Smooth muscle cell (in vitro differentiated cells): ENCODE results near the gene DCUN1D1. TPM values are rescaled to one million over a fixed set of nuclear protein-coding genes. Genes with fewer than 3 reads are reported as not detected.

Experiments used
- DNase-seq: peaks from one replicate; lab custom pipeline; 2025; ENCODE audit not compliant: unreplicated experiment; lab: John Stamatoyannopoulos, UW
- H2AFZ ChIP-seq: fragments of 200-600 bp; sonication (generic); 2 replicates; pipeline ENCODE4 v1.6.0; 2016; ENCODE audit warnings: antibody characterized with exemption, low read depth, mild to moderate bottlenecking
- H3F3A ChIP-seq: fragments of 200-600 bp; sonication (generic); 2 replicates; pipeline ENCODE4 v1.6.0; 2017; ENCODE audit warnings: antibody characterized with exemption, low read depth
- H3K27ac ChIP-seq: fragments of 200-600 bp; sonication (generic); 2 replicates; pipeline ENCODE4 v1.5.1; 2016; ENCODE audit warnings: low read depth, mild to moderate bottlenecking
- H3K27me3 ChIP-seq: fragments of 200-600 bp; sonication (generic); 2 replicates; pipeline ENCODE4 v1.6.1; 2016; ENCODE audit warnings: low read depth, mild to moderate bottlenecking
- H3K36me3 ChIP-seq: fragments of 200-600 bp; sonication (generic); 2 replicates; pipeline ENCODE4 v1.5.1; 2016; ENCODE audit warnings: low read depth
- H3K4me1 ChIP-seq: fragments of 200-600 bp; sonication (generic); 2 replicates; pipeline ENCODE4 v1.5.1; 2016; ENCODE audit warnings: low read depth
- H3K4me2 ChIP-seq: fragments of 200-600 bp; sonication (generic); 2 replicates; pipeline ENCODE4 v1.6.0; 2016; ENCODE audit warnings: mild to moderate bottlenecking
- H3K4me3 ChIP-seq: fragments of 200-600 bp; sonication (generic); 2 replicates; pipeline ENCODE4 v1.5.1; 2016; ENCODE audit warnings: mild to moderate bottlenecking
- H3K79me2 ChIP-seq: fragments of 200-600 bp; sonication (generic); 2 replicates; pipeline ENCODE4 v1.6.0; 2016; ENCODE audit warnings: low read depth, mild to moderate bottlenecking
- H3K9ac ChIP-seq: fragments of 200-600 bp; sonication (generic); 2 replicates; pipeline ENCODE4 v1.6.0; 2016; ENCODE audit warnings: low read depth
- H3K9me3 ChIP-seq: fragments of 200-600 bp; sonication (generic); replicated peaks from 2 replicates; pipeline ENCODE4 v1.5.1; 2016; ENCODE audit warnings: low read depth
- H4K20me1 ChIP-seq: fragments of 200-600 bp; sonication (generic); 2 replicates; pipeline ENCODE4 v1.6.0; 2016; ENCODE audit warnings: low read depth
- WGBS: methylation state at CpG from one replicate; pipeline ENCODE4 v1.1.7; 2016; ENCODE audit warnings: low lambda C conversion rate; 5-methylcytosine and 5-hydroxymethylcytosine counted together
- polyA plus RNA-seq: library from polyadenylated mRNA; unstranded; fragments of >200 nt; fragmentation: Nextera tagmentation; extraction: Ambion mirVana; gene quantifications from 2 replicates; pipeline ENCODE4 v1.2.1, GENCODE V29; 2016
- total RNA-seq: library from RNA; depleted of rRNA; stranded (reverse); fragments of >200 nt; gene quantifications from 2 replicates; pipeline ENCODE4 v1.2.3, GENCODE V29; 2014
- TF ChIP-seq, protein P1 (sequence below): fragments of 200-600 bp; sonication (generic); IDR thresholded peaks from 2 replicates; pipeline ENCODE4 v1.5.1; 2017; ENCODE audit warnings: borderline replicate concordance, mild to moderate bottlenecking, antibody characterized with exemption; ENCODE audit not compliant: insufficient read depth, poor library complexity, severe bottlenecking

Gene DCUN1D1
- total and polyA plus RNA-seq, 2 experiments from 2014 or later = 14.4 to 25.7 TPM

DNA sequence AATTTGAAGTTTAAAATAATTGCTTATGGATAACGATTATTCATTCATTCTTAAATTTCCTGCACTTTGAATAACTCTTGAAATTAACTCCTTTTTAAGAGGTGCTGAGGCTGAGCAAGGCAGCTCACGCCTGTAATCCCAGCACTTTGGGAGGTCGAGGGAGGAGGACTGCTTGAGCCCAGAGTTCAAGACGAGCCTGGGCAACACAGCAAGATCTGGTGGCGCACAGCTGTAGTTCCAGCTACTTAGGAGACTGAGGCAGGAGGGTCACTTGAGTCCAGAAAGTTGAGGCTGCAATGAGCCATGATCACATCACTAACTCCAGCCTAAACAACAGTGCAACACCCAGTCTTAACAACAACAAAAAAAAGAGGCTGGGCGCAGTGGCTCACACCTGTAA is 8.0 kb downstream of the DCUN1D1 start:
- no peaks in the 10 kb centered on the region for H3K36me3 ChIP-seq
- WGBS = 97% methylated on average over 6 of the region's 6 CpGs
- H3F3A ChIP-seq = no peaks in the 10 kb centered on the region
- H3K79me2 ChIP-seq = peaks cover 99% of the 10 kb centered on the region
- H3K4me1 ChIP-seq = no peaks in the 10 kb centered on the region
- no peak overlapping the region for H3K4me3 ChIP-seq
- no peak overlapping the region for H3K9ac ChIP-seq
- no peak overlapping the region for H2AFZ ChIP-seq
- no peaks in the 10 kb centered on the region for H3K9me3 ChIP-seq
- TF ChIP-seq, protein P1, sequence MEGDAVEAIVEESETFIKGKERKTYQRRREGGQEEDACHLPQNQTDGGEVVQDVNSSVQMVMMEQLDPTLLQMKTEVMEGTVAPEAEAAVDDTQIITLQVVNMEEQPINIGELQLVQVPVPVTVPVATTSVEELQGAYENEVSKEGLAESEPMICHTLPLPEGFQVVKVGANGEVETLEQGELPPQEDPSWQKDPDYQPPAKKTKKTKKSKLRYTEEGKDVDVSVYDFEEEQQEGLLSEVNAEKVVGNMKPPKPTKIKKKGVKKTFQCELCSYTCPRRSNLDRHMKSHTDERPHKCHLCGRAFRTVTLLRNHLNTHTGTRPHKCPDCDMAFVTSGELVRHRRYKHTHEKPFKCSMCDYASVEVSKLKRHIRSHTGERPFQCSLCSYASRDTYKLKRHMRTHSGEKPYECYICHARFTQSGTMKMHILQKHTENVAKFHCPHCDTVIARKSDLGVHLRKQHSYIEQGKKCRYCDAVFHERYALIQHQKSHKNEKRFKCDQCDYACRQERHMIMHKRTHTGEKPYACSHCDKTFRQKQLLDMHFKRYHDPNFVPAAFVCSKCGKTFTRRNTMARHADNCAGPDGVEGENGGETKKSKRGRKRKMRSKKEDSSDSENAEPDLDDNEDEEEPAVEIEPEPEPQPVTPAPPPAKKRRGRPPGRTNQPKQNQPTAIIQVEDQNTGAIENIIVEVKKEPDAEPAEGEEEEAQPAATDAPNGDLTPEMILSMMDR = no peak
- H3K27me3 ChIP-seq = no peaks in the 10 kb centered on the region
- no peak overlapping the region for H3K27ac ChIP-seq
- no peak overlapping the region for H3K4me2 ChIP-seq
- peaks cover 91% of the 10 kb centered on the region for H4K20me1 ChIP-seq
- no peak for DNase-seq

DNA sequence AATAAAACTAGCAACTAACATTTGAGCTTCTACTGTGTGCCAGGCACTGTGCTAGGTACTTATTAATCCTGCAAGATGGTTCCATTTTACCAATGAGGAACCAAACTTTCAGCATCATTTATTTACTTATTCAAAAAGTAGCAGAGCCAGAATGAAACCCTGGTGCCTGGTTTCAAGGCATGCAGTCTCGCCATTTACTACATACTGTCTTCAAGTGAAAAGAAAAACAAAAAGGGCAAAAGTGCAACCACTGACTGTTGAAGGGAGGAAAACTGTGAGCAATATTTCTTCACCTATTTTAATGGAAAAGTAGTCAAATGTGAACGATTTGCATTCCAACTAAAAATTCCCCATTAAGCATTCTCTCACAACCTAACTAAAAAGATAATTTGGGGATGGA is 8.7 kb downstream of the DCUN1D1 start:
- Histone ChIP-seq H2AFZ (no peak overlapping the region), H3K4me3 (no peak overlapping the region), H4K20me1 (peaks cover 91% of the 10 kb centered on the region), H3K9ac (no peak overlapping the region), H3K36me3 (no peaks in the 10 kb centered on the region), H3K9me3 (no peaks in the 10 kb centered on the region), H3K4me1 (no peaks in the 10 kb centered on the region), H3K27ac (no peak overlapping the region), H3K27me3 (no peaks in the 10 kb centered on the region), H3K79me2 (peaks cover 99% of the 10 kb centered on the region), H3K4me2 (no peak overlapping the region), H3F3A (no peaks in the 10 kb centered on the region)
- WGBS = 85% methylated on average over 2 of the region's 2 CpGs
- TF ChIP-seq, protein P1 = no peak
- DNase-seq = no peak

GRCh38 chr3:182970811-182971418 is 9.4 kb downstream of the DCUN1D1 start:
- TF ChIP-seq, protein P1 = no peak
- H3K27ac ChIP-seq = peak overlapping the region; percentile 18

DNA sequence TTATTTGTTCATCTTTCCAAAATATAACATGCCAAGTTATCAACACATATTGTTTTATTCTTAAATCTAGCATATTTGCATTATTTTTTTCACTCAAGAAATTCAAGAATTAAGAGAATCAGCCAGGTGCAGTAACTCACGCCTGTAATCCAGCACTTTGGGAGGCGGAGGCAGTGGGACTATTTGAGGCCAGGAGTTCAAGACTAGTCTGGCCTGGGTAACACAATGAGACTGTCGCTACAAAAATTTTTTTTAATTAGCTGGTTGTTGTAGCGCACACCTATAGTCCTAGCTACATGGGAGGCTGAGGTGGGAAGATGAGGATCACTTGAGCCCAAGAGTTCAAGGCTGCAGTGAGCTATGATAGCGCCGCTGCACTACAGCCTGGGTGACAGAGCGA is 10.5 kb downstream of the DCUN1D1 start:
- Histone ChIP-seq H3K27me3 (no peaks in the 10 kb centered on the region), H2AFZ (no peak overlapping the region), H3K9ac (peak overlapping the region; percentile 2), H4K20me1 (peaks cover 90% of the 10 kb centered on the region), H3K4me2 (peak overlapping the region; percentile 38), H3K4me3 (no peak overlapping the region), H3K79me2 (peaks cover 97% of the 10 kb centered on the region), H3K27ac (peak overlapping the region; percentile 64), H3K36me3 (no peaks in the 10 kb centered on the region), H3K9me3 (no peaks in the 10 kb centered on the region), H3K4me1 (no peaks in the 10 kb centered on the region), H3F3A (no peaks in the 10 kb centered on the region)
- no peak for DNase-seq
- WGBS = 94% methylated on average over 7 of the region's 7 CpGs
- TF ChIP-seq, protein P1 = no peak

More at GRCh38 chr3:182970811-182971418, 9.4 kb downstream of the DCUN1D1 start:
- Histone ChIP-seq H3K9ac (no peak overlapping the region), H2AFZ (no peak overlapping the region), H3K4me2 (no peak overlapping the region), H3K4me1 (no peaks in the 10 kb centered on the region), H4K20me1 (peaks cover 92% of the 10 kb centered on the region), H3K79me2 (peaks cover 99% of the 10 kb centered on the region), H3K9me3 (no peaks in the 10 kb centered on the region), H3K27me3 (no peaks in the 10 kb centered on the region), H3K36me3 (no peaks in the 10 kb centered on the region), H3K4me3 (no peak overlapping the region), H3F3A (no peaks in the 10 kb centered on the region)
- no peak for DNase-seq
- 90% methylated on average over 3 of the region's 3 CpGs for WGBS
